Gastroesophageal sphincter (tissue), 3 donors: ENCODE measurements around the gene SMTNL2.

Experiments
- CTCF ChIP-seq, 4 experiments: fragments of 200-600 bp in 2 of 4; fragments of 450-650 bp in 2 of 4; sonication (generic) in 1 of 4; IDR thresholded peaks; one replicate each; pipeline ENCODE4 v1.5.1; 2017 to 2019; ENCODE audit warnings: antibody characterized with exemption in 4 of 4, mild to moderate bottlenecking in 2 of 4, moderate library complexity in 2 of 4
- POLR2A ChIP-seq, 2 donors: fragments of 450-650 bp; IDR thresholded peaks; one replicate each; pipeline ENCODE4 v1.6.1; 2017; ENCODE audit warnings: antibody characterized with exemption in 2 of 2, mild to moderate bottlenecking in 2 of 2, moderate library complexity in 1 of 2

- TF ChIP-seq CTCF (IDR thresholded peaks at IDR 0.05) (no peak), POLR2A (IDR thresholded peaks at IDR 0.05) (no peak)
These were observed 36.3 kb upstream of the SMTNL2 start for GRCh38 chr17:4548061-4548461.
